Measurements from ENCODE around the gene PITPNM3.

DNA sequence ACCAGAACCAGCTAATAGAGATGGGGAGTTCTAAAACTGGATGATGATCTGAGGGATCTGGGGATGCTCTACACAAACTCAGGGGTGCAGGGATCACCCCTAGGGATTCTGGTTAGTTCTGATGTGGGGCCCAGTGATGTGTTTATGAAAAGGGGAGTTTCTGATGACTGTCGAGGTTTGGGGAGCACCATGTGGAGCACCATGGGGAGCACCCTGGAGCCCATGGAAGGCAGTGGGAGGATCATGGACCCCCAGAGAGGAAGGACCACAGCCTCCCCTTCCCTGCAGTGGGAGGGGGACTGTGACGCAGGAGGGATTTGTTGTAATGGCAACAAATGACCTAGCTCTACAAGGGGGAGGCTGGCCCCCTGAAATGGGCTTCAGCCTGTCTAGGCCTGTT lies 93.7 kb downstream of the PITPNM3 start:
- TF ChIP-seq POLR2A (IDR thresholded peaks at IDR 0.05; ENCODE audit: borderline replicate concordance, extremely low read depth, insufficient read depth, insufficient read length) (no peak), EZH2phosphoT487 (IDR thresholded peaks at IDR 0.05; ENCODE audit: borderline replicate concordance) (no peak), ZFX (IDR thresholded peaks at IDR 0.05) (no peak), CEBPB (IDR thresholded peaks at IDR 0.05; ENCODE audit: low read depth) (no peak), POLR2AphosphoS5 (IDR thresholded peaks at IDR 0.05; ENCODE audit: low read depth, low read length) (no peak), YY1 (IDR thresholded peaks at IDR 0.05; ENCODE audit: extremely low read depth, insufficient replicate concordance, low read depth, low read length) (no peak), SP1 (IDR thresholded peaks at IDR 0.05; ENCODE audit: low read depth) (no peak), TCF7L2 (IDR thresholded peaks at IDR 0.05; ENCODE audit: borderline replicate concordance, extremely low read depth, insufficient read depth, insufficient read length) (no peak)
- TF ChIP-seq, protein P1, sequence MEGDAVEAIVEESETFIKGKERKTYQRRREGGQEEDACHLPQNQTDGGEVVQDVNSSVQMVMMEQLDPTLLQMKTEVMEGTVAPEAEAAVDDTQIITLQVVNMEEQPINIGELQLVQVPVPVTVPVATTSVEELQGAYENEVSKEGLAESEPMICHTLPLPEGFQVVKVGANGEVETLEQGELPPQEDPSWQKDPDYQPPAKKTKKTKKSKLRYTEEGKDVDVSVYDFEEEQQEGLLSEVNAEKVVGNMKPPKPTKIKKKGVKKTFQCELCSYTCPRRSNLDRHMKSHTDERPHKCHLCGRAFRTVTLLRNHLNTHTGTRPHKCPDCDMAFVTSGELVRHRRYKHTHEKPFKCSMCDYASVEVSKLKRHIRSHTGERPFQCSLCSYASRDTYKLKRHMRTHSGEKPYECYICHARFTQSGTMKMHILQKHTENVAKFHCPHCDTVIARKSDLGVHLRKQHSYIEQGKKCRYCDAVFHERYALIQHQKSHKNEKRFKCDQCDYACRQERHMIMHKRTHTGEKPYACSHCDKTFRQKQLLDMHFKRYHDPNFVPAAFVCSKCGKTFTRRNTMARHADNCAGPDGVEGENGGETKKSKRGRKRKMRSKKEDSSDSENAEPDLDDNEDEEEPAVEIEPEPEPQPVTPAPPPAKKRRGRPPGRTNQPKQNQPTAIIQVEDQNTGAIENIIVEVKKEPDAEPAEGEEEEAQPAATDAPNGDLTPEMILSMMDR (IDR thresholded peaks at IDR 0.05 in 2 of 3, conservative IDR thresholded peaks at IDR 0.05 in 1 of 3; ENCODE audit: borderline replicate concordance in 1 of 3, insufficient read depth in 1 of 3, low read depth in 2 of 3, low read length in 2 of 3), result no peak
- TF ChIP-seq, protein P2, sequence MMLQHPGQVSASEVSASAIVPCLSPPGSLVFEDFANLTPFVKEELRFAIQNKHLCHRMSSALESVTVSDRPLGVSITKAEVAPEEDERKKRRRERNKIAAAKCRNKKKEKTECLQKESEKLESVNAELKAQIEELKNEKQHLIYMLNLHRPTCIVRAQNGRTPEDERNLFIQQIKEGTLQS (IDR thresholded peaks at IDR 0.05), result no peak

All from HCT116 (cell line).